ENCODE data around the gene HHIPL1. TPM values are rescaled to one million over a fixed set of nuclear protein-coding genes. Genes with fewer than 3 reads are reported as not detected.

HHIPL1 gene
- total and polyA plus RNA-seq, 2 of the 8 experiments (the other 6 are each of a cell fraction or from before 2014, with no cell fraction given): 1.5 to 2.6 TPM

DNA sequence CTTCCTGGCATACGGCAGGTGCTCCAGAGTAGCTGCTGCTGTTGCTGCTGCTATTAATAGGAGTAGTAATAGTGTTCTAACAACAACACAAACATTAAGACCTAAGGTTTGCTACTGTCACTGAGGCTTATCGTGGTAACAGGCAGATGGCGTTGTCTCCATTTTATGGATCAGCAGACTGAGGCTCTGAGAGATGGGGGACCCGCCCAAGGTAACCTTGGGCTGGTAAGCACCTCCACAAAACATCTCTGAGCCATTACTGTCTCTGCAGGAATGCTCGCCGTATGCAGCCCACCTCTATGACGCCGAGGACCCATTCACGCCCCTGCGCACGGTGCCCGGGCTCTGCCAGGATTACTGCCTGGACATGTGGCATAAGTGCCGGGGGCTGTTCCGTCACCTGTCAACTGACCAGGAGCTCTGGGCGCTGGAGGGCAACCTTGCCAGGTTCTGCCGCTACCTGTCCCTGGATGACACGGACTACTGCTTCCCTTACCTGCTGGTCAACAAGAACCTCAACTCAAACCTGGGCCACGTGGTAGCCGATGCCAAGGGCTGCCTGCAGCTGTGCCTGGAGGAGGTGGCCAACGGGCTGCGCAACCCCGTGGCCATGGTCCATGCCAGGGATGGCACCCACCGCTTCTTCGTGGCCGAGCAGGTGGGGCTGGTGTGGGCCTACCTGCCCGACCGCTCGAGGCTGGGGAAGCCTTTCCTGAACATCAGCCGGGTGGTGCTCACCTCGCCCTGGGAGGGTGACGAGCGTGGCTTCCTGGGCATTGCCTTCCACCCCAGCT lies 7.2 kb downstream of the HHIPL1 start:
- 92% methylated on average over 32 of the region's 32 CpGs; no CpG with 5 or more reads in 1 of the 2 experiments for WGBS, 2 experiments (ENCODE audit: extremely low coverage in 1 of 2, insufficient coverage in 1 of 2, insufficient read length in 1 of 2, insufficient replicate concordance in 2 of 2, low coverage in 1 of 2, low lambda C conversion rate in 2 of 2, missing lambda C conversion rate in 1 of 2)
- Histone ChIP-seq H3K9me3 (ENCODE audit: insufficient read depth in 2 of 2, low read depth in 1 of 2, low read length in 1 of 2) (no peaks in the 10 kb centered on the region), H3K4ac (replicated peaks; ENCODE audit: insufficient read length, low read depth, low read length) (no peak overlapping the region), H2BK20ac (ENCODE audit: low read length) (no peak overlapping the region), H3K18ac (ENCODE audit: extremely low read depth, low read length) (no peak overlapping the region; the same call in 1 of the 2 replicates), H3K27ac (ENCODE audit: low read depth, low read length) (no peak overlapping the region), H3K23ac (ENCODE audit: insufficient read length) (no peak overlapping the region), H2BK15ac (ENCODE audit: low read length) (peak overlapping the region; percentile 40; the same call in 1 of the 2 replicates), H4K8ac (ENCODE audit: extremely low read depth, insufficient read depth, low read length) (no peak overlapping the region), H3K79me2 (ENCODE audit: control insufficient read depth in 1 of 2, insufficient read depth in 2 of 2, low read length in 2 of 2) (no peaks in the 10 kb centered on the region), H3K36me3 (ENCODE audit: control insufficient read depth in 2 of 4, insufficient read depth in 4 of 4, low read length in 3 of 4) (no peaks in the 10 kb centered on the region), H3K4me2 (ENCODE audit: insufficient read depth in 1 of 2, low read depth in 2 of 2, low read length in 2 of 2) (no peak overlapping the region), H3K56ac (replicated peaks; ENCODE audit: insufficient read length, low read depth, low read length) (no peak overlapping the region), H2AFZ (ENCODE audit: low read length) (no peak overlapping the region), H4K5ac (ENCODE audit: insufficient read length, low read depth, low read length) (no peak overlapping the region), H2BK5ac (ENCODE audit: low read depth, low read length) (no peak overlapping the region), H2BK120ac (replicated peaks; ENCODE audit: low read depth, low read length) (no peak overlapping the region), H2BK12ac (ENCODE audit: low read depth, low read length) (0 out of 2 replicates have a peak overlapping the region, but pooled peaks have one; percentile 27), H4K20me1 (replicated peaks in 1 of 2; ENCODE audit: control insufficient read depth in 1 of 2, insufficient read depth in 2 of 2, low read length in 2 of 2) (no peaks in the 10 kb centered on the region), H3K79me1 (ENCODE audit: low read depth, low read length) (no peaks in the 10 kb centered on the region), H3K23me2 (ENCODE audit: low read depth, low read length) (no peaks in the 10 kb centered on the region), H3K4me1 (replicated peaks in 1 of 4; ENCODE audit: control insufficient read depth in 3 of 4, insufficient read depth in 4 of 4, low read length in 3 of 4) (no peaks in the 10 kb centered on the region), H3K27me3 (replicated peaks in 1 of 4; ENCODE audit: control insufficient read depth in 3 of 4, extremely low read depth in 1 of 4, insufficient read depth in 3 of 4, low read length in 3 of 4) (no peaks in the 10 kb centered on the region; a peak in 1 of 7 replicates), H3K14ac (ENCODE audit: insufficient read length) (no peak overlapping the region), H3K9ac (replicated peaks in 1 of 4; ENCODE audit: extremely low read depth in 1 of 4, low read depth in 3 of 4, low read length in 3 of 4) (no peak overlapping the region), H4K91ac (replicated peaks; ENCODE audit: insufficient read length, low read length) (no peak overlapping the region), H2AK5ac (ENCODE audit: low read depth, low read length) (0 out of 2 replicates have a peak overlapping the region, but pooled peaks have one; percentile 44), H3K4me3 (ENCODE audit: extremely low read depth in 1 of 4, insufficient read depth in 2 of 4, low read depth in 3 of 4, low read length in 4 of 4) (no peak overlapping the region)
- ChIA-PET CTCF (ENCODE audit: partially characterized antibody) (interaction anchor here (1.1 to 1.2 kb wide), 2 partner anchors 28 to 36 kb away, joined by 3 to 4 read pairs; no protein-coding TSS in a partner anchor), POLR2A (ENCODE audit: partially characterized antibody) (no interaction called here)
- no peak for DNase-seq (ENCODE audit: low read depth in 1 of 2, low spot score in 2 of 2)
- no peak for FAIRE-seq
- TF ChIP-seq, protein P1, sequence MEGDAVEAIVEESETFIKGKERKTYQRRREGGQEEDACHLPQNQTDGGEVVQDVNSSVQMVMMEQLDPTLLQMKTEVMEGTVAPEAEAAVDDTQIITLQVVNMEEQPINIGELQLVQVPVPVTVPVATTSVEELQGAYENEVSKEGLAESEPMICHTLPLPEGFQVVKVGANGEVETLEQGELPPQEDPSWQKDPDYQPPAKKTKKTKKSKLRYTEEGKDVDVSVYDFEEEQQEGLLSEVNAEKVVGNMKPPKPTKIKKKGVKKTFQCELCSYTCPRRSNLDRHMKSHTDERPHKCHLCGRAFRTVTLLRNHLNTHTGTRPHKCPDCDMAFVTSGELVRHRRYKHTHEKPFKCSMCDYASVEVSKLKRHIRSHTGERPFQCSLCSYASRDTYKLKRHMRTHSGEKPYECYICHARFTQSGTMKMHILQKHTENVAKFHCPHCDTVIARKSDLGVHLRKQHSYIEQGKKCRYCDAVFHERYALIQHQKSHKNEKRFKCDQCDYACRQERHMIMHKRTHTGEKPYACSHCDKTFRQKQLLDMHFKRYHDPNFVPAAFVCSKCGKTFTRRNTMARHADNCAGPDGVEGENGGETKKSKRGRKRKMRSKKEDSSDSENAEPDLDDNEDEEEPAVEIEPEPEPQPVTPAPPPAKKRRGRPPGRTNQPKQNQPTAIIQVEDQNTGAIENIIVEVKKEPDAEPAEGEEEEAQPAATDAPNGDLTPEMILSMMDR (IDR thresholded peaks at IDR 0.05; ENCODE audit: control extremely low read depth in 1 of 3, insufficient read depth in 1 of 3, low read depth in 1 of 3, low read length in 3 of 3): no peak
- TF ChIP-seq ATF2 (IDR thresholded peaks at IDR 0.05; ENCODE audit: low read length) (no peak), CHD2 (IDR thresholded peaks at IDR 0.05; ENCODE audit: low read length) (no peak), RFX5 (IDR thresholded peaks at IDR 0.05; ENCODE audit: borderline replicate concordance, low read depth, low read length) (no peak), CEBPB (IDR thresholded peaks at IDR 0.05; ENCODE audit: low read depth, low read length) (no peak), EP300 (IDR thresholded peaks at IDR 0.05; ENCODE audit: borderline replicate concordance in 1 of 2, low read depth in 2 of 2, low read length in 2 of 2) (no peak), RBBP5 (IDR thresholded peaks at IDR 0.05; ENCODE audit: borderline replicate concordance, low read depth, low read length) (no peak)

Data from H1 (cell line).